Subcutaneous abdominal adipose tissue (tissue), 5 donors: Measurements from ENCODE around the gene PAQR7.
"Not testable (repeated sequence)": the region's sequence is repeated elsewhere in the genome, so short reads cannot be mapped to it uniquely, and the experiment has no call there.

Experiments used
- H3K27ac ChIP-seq: one replicate; pipeline ENCODE4 v1.7.0; 2013; ENCODE audit warnings: low read depth, mild to moderate bottlenecking, inconsistent platforms, low read length, moderate library complexity
- H3K27me3 ChIP-seq, 5 donors: one replicate each; pipeline ENCODE4 v1.7.0; 2013; ENCODE audit warnings: low read length in 5 of 5, inconsistent platforms in 1 of 5; ENCODE audit not compliant: control insufficient read depth in 5 of 5, insufficient read depth in 4 of 5
- H3K36me3 ChIP-seq, 5 donors: one replicate each; pipeline ENCODE4 v1.7.0; 2013; ENCODE audit warnings: low read length in 5 of 5; ENCODE audit not compliant: control insufficient read depth in 5 of 5, insufficient read depth in 5 of 5
- H3K4me1 ChIP-seq, 5 donors: one replicate each; pipeline ENCODE4 v1.7.0; 2013; ENCODE audit warnings: low read length in 5 of 5, mild to moderate bottlenecking in 3 of 5, moderate library complexity in 1 of 5; ENCODE audit not compliant: control insufficient read depth in 5 of 5, insufficient read depth in 5 of 5
- H3K4me3 ChIP-seq, 5 donors: one replicate each; pipeline ENCODE4 v1.7.0; 2013; ENCODE audit warnings: low read length in 5 of 5, low read depth in 1 of 5
- H3K9ac ChIP-seq, 5 donors: one replicate each; pipeline ENCODE4 v1.7.0; 2013; ENCODE audit warnings: low read length in 5 of 5, mild to moderate bottlenecking in 4 of 5, moderate library complexity in 3 of 5
- H3K9me3 ChIP-seq, 5 donors: one replicate each; pipeline ENCODE4 v1.7.0; 2013; ENCODE audit warnings: low read length in 5 of 5; ENCODE audit not compliant: control insufficient read depth in 5 of 5
- donor health status: healthy.
- donor health status: healthy.
- donor health status: healthy.
- donor health status: healthy.
- donor health status: healthy.

The PAQR7 gene

DNA sequence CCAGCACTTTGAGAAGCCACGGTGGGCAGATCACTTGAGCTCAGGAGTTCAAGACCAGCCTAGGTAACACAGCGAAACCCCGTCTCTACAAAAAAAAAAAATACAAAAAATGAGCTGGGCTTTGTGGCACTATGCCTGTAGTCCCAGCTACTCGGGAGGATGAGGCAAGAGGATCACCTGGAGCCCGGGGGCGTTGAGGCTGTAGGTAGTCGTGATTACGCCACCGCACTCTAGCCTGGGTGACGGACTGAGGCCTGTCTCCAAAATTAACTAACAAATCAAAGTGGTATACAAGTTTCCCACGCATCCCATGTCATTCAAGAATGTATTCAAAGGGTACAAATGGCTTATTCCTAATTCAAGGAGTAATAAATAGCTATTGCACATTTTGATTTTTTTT is 18.7 kb downstream of the PAQR7 start:
- Histone ChIP-seq H3K27ac (no peak overlapping the region), H3K9ac (no peak overlapping the region), H3K4me1 (peaks cover 0 to 27% (median 15%) of the 10 kb centered on the region in 5 donors), H3K4me3 (no peak overlapping the region), H3K9me3 (no peaks in the 10 kb centered on the region), H3K36me3 (no peaks in the 10 kb centered on the region), H3K27me3 (no peaks in the 10 kb centered on the region)

DNA sequence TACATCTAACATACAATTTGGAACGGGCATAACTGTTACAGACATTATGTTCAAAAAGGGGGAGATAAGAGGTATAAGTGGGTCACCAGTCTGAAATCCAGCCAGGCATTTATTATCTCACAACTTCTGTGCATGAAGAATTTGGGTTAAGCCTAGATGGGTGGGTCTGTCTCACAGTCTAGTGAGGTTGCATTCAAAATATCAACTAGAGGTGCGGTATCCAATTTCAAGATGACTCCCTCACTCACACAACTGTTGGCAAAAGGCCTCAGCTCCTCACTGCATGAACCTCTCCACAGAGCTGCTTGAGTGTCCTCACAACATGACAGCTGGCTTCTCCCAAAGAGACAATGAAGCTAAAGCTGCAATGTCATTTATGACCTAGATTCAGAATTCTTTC is 21.0 kb downstream of the PAQR7 start:
- no peak overlapping the region for H3K27ac ChIP-seq
- H3K9ac ChIP-seq = no peak overlapping the region
- no peaks in the 10 kb centered on the region for H3K9me3 ChIP-seq
- H3K27me3 ChIP-seq = no peaks in the 10 kb centered on the region
- H3K4me3 ChIP-seq = no peak overlapping the region
- H3K36me3 ChIP-seq = no peaks in the 10 kb centered on the region
- peaks cover 0 to 9% (median 7%) of the 10 kb centered on the region in 5 donors for H3K4me1 ChIP-seq

DNA sequence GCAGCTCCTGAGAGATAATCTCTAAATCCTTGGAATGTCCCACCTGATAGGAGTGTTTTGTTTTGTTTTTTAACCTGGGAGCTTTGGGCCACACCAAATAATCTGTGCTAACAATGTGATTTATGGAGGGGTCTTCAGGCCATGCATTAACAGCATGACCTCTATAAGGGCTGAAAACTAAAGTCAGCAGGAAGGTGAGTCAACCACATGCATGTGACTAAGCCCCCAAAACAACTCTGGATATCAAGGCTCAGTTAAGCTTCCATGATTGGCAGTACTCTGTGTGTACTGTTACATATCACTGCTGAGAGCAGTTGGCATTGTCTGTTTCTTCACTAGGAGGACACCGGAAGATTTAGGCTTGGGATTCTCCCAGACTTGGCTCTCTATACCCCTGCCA is 27.0 kb downstream of the PAQR7 start:
- Histone ChIP-seq H3K27me3 (no peaks in the 10 kb centered on the region), H3K4me3 (no peak overlapping the region), H3K27ac (no peak overlapping the region), H3K9me3 (no peaks in the 10 kb centered on the region), H3K36me3 (no peaks in the 10 kb centered on the region), H3K4me1 (no peaks in the 10 kb centered on the region), H3K9ac (no peak overlapping the region)

DNA sequence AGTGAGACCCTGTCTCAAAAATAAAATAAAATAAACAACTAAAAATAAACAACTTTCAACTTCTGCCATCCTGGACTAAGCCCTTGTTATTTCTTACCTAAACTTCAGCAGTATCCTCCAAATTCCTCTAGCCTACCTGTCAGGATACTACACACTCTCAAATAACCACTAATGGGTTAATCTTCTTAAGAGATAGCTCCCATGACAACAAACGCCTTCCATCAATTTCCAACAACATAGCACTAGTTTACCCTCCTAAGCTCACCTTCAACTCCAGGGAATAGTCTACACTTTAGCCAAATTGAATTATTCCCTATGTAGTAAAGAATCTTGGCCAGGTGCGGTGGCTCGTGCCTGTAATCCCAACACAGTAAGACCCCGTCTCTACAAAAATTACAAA is 27.6 kb downstream of the PAQR7 start:
- H3K4me3 ChIP-seq = no peak overlapping the region
- no peaks in the 10 kb centered on the region for H3K9me3 ChIP-seq
- no peak overlapping the region for H3K27ac ChIP-seq
- H3K27me3 ChIP-seq = no peaks in the 10 kb centered on the region
- H3K36me3 ChIP-seq = no peaks in the 10 kb centered on the region
- no peaks in the 10 kb centered on the region for H3K4me1 ChIP-seq
- no peak overlapping the region for H3K9ac ChIP-seq

GRCh38 chr1:25845664-25846063 is 29.8 kb downstream of the PAQR7 start:
- Histone ChIP-seq H3K9ac (no peak overlapping the region), H3K9me3 (no peaks in the 10 kb centered on the region), H3K27ac (no peak overlapping the region), H3K4me1 (no peaks in the 10 kb centered on the region), H3K36me3 (no peaks in the 10 kb centered on the region), H3K4me3 (no peak overlapping the region), H3K27me3 (no peaks in the 10 kb centered on the region)

DNA sequence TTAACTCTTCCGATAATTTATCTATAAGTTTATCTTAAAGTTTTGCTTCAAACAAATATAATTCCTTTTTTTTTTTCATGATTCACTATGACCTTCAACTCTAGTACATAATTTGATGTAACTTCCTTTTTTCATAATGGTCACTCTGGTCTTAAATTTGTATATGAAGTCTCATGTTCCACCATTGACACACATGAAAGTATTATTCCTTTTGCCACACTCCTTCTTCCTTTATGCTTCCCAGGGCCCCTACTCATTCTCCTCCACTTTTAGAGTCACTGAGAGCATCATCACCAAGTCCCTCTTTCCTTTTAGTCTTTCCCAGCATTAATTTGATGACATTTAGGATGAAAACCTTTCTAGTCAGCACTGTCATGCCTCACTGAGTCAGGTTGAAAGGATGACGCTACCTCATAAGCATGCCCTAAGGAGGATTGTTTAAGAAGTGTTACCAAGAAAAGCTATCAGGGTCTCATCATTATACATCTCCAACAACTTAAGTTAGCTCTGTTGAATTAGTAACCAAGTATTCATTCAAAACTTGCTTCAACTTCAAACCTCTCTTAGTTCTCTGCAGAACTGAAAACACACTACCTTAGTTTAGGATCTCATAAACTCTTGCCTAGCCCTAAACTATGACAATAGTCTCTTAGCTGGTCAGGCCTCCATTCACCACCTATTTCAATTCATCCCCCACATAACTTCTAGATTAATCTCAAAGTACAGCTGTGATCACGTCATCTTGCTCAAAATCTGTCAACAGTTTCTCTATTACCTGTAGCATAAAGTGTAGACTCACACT is 30.8 kb downstream of the PAQR7 start:
- Histone ChIP-seq H3K4me1 (no peaks in the 10 kb centered on the region), H3K9me3 (no peaks in the 10 kb centered on the region), H3K4me3 (no peak overlapping the region), H3K27me3 (no peaks in the 10 kb centered on the region), H3K9ac (no peak overlapping the region), H3K36me3 (no peaks in the 10 kb centered on the region), H3K27ac (no peak overlapping the region)

DNA sequence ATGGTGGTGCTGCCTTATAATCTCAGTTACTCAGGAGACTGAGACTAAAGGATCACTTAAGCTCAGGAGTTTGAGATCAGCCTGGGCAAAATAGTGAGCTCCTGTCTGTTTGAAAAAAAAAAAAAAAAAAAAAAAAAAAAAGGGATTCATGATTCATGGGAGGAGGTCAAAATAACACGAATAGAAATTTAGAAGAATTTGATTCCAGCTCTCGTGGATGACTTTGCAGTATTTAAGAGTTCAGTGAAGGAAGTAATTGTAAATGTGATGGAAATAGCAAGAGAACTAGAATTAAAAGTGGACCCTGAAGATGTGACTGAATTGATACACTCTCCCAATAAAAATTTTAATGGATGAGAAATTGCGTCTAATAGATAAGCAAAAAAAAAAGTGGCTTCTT is 32.0 kb downstream of the PAQR7 start:
- H3K4me1 ChIP-seq = no peaks in the 10 kb centered on the region
- H3K4me3 ChIP-seq = no peak overlapping the region
- no peak overlapping the region for H3K9ac ChIP-seq
- no peaks in the 10 kb centered on the region for H3K9me3 ChIP-seq
- H3K27me3 ChIP-seq = no peaks in the 10 kb centered on the region
- H3K36me3 ChIP-seq = no peaks in the 10 kb centered on the region
- H3K27ac ChIP-seq = no peak overlapping the region

DNA sequence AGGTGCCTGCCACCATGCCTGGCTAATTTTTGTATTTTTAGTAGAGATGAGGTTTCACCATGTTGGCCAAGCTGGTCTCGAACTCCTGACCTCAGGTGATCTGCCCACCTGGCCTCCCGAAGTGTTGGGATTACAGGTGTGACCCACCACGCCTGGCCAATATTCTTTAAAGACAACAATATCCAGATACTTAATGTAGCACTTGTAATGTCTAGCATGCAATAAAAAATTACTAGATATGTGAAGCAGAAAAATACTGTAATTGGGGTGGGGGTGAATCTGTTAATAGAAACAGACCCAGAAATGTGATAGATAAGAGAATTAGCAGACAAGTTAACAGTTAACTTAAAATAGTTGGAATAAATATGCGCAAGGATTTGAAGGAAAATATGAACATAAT is 35.7 kb downstream of the PAQR7 start:
- H3K4me1 ChIP-seq, H3K9me3 ChIP-seq, H3K4me3 ChIP-seq, H3K36me3 ChIP-seq, H3K27ac ChIP-seq, H3K9ac ChIP-seq, H3K27me3 ChIP-seq: not testable (repeated sequence)

DNA sequence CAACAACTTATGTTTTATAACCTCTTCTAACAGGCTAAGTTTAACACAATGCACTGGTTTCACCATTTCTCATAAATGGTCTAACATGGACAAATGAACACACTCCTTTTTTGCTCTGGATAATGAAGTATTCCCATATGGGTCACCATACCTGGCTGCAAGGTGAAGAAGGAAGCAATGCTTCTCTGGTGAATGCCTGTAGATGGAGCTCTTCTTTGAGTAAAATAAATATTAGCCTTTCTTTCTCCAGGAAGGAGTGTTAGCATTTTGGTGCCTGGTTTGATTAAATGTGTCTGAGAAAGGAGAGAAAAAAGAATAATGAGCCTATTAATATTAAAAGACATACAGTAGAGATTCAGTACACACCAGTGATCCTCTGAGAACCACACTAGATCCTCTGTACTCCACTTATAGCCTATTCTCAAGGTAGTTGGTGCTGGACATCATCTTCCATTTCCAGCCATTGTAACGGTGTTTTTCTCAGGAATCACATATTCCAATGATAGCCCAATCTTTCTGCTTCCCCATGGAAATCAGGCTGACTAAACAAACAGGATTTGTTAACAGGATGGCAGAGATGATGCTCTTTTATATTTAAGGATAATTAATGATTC is 38.1 kb downstream of the PAQR7 start:
- Histone ChIP-seq H3K36me3 (peaks cover 10 to 23% (median 14%) of the 10 kb centered on the region in 5 donors), H3K4me3 (no peak overlapping the region), H3K27ac (no peak overlapping the region), H3K27me3 (no peaks in the 10 kb centered on the region), H3K9ac (no peak overlapping the region), H3K9me3 (no peaks in the 10 kb centered on the region), H3K4me1 (no peaks in the 10 kb centered on the region)

DNA sequence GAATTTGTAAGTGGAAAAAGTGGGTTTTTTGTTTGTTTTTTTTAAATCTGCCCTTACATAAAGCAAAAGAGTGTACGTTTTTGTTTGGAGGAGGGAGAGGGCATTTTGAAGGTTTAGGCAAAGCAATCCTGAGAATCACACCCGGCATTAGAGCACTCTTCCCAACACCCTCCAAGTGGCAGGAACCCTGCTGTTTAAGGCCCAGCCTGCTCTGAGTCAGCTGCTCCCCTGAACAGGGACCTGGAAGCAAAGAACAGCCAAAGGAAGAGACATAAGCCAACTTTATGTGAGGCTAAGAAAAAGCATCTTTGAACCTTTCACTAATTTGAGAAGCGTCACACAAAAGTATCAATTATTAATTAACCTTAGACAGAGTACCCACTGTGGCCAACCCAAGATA is 38.8 kb downstream of the PAQR7 start:
- Histone ChIP-seq H3K9ac (no peak overlapping the region), H3K36me3 (peaks cover 15 to 30% (median 20%) of the 10 kb centered on the region in 5 donors), H3K27ac (no peak overlapping the region), H3K4me3 (no peak overlapping the region), H3K9me3 (no peaks in the 10 kb centered on the region), H3K4me1 (peaks cover 0 to 3% (median 0%) of the 10 kb centered on the region in 5 donors), H3K27me3 (no peaks in the 10 kb centered on the region)
